BJ (cell line): ENCODE results near the gene MAP1LC3B. TPM values are rescaled to one million over a fixed set of nuclear protein-coding genes. Genes with fewer than 3 reads are reported as not detected.

ENCODE experiments used
- CTCF ChIA-PET: fragments of 350-600 bp; formaldehyde crosslinking; extraction: SDS; loops from one replicate; lab custom pipeline; 2021; ENCODE audit warnings: antibody characterized with exemption, inconsistent platforms; lab: Yijun Ruan, JAX
- POLR2A ChIA-PET: fragments of 300-600 bp; sonication (Branson Sonifier 250); formaldehyde crosslinking; extraction: SDS; loops from one replicate; lab custom pipeline; 2021; ENCODE audit warnings: antibody characterized with exemption; lab: Charles Lee
- DNase-seq: peaks from one replicate; pipeline ENCODE4 v3.0.0-alpha.2; 2011; ENCODE audit warnings: low read depth
- H3K27me3 ChIP-seq: 2 replicates; pipeline ENCODE4 v1.6.0; 2011; ENCODE audit warnings: low read length; ENCODE audit not compliant: control insufficient read depth, insufficient read depth
- H3K36me3 ChIP-seq: 2 replicates; pipeline ENCODE4 v1.5.1; 2011; ENCODE audit warnings: low read length; ENCODE audit not compliant: control insufficient read depth, insufficient read depth
- H3K4me3 ChIP-seq: 2 replicates; pipeline ENCODE4 v1.5.1; 2011; ENCODE audit warnings: low read depth, mild to moderate bottlenecking, control low read depth, low read length
- CTCF ChIP-seq: IDR thresholded peaks from 2 replicates; pipeline ENCODE4 v1.5.1; 2011; ENCODE audit warnings: low read depth, mild to moderate bottlenecking, control low read depth, inconsistent platforms, low read length, moderate library complexity; ENCODE audit not compliant: insufficient read depth
- polyA plus RNA-seq: library from polyadenylated mRNA; depleted of rRNA; stranded (reverse); fragments of >200 nt; gene quantifications from 2 replicates; pipeline ENCODE4 v1.2.3, GENCODE V29; 2011

MAP1LC3B gene
- polyA plus RNA-seq, 1 experiment, result 29.0 TPM

DNA sequence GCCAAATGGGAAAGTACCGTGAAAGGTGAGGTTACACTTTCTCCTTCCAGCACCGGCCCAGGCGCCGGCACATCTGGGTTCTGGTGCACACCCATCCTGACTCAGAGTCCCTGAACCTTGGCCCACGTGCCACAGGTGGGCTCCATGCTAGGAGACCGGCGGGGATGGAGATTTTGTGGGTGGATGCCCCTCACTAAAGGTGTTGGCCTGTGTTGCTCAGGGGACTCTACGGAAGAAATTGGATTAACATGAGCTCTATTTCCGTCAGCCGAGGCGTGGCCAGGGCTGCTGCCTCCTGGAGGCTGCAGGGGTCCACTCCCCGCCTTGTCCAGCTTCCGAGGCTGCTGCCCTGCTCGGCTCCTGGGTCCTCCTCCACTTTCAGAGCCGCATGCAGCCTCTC lies 39.3 kb upstream of the MAP1LC3B start:
- TF ChIP-seq CTCF, result no peak
- no peak for DNase-seq
- POLR2A ChIA-PET, result no interaction called here
- H3K27me3 ChIP-seq, result no peaks in the 10 kb centered on the region
- CTCF ChIA-PET, result no interaction called here
- no peak overlapping the region for H3K4me3 ChIP-seq
- peaks cover 12% of the 10 kb centered on the region for H3K36me3 ChIP-seq

GRCh38 chr16:87353613-87354012 lies 38.5 kb upstream of the MAP1LC3B start:
- CTCF ChIA-PET, result no interaction called here
- H3K27me3 ChIP-seq, result no peaks in the 10 kb centered on the region
- POLR2A ChIA-PET, result no interaction called here
- H3K4me3 ChIP-seq, result no peak overlapping the region
- peaks cover 11% of the 10 kb centered on the region for H3K36me3 ChIP-seq
- no peak for TF ChIP-seq CTCF
- DNase-seq, result no peak

- no peaks in the 10 kb centered on the region for H3K27me3 ChIP-seq
- H3K36me3 ChIP-seq, result peaks cover 22% of the 10 kb centered on the region
- no peak for DNase-seq
- no peak for TF ChIP-seq CTCF
- CTCF ChIA-PET, result interaction anchor here (1.0 to 1.1 kb wide), 2 partner anchors 11 to 33 kb away, joined by 3 read pairs; no protein-coding TSS in a partner anchor
- H3K4me3 ChIP-seq, result no peak overlapping the region
- POLR2A ChIA-PET, result no interaction called here
These were observed 35.7 kb upstream of the MAP1LC3B start for GRCh38 chr16:87356491-87356853.

GRCh38 chr16:87358250-87358649 lies 33.9 kb upstream of the MAP1LC3B start:
- no peaks in the 10 kb centered on the region for H3K27me3 ChIP-seq
- DNase-seq, result no peak
- ChIA-PET CTCF (no interaction called here), POLR2A (no interaction called here)
- TF ChIP-seq CTCF, result no peak
- H3K4me3 ChIP-seq, result no peak overlapping the region
- H3K36me3 ChIP-seq, result peaks cover 23% of the 10 kb centered on the region

DNA sequence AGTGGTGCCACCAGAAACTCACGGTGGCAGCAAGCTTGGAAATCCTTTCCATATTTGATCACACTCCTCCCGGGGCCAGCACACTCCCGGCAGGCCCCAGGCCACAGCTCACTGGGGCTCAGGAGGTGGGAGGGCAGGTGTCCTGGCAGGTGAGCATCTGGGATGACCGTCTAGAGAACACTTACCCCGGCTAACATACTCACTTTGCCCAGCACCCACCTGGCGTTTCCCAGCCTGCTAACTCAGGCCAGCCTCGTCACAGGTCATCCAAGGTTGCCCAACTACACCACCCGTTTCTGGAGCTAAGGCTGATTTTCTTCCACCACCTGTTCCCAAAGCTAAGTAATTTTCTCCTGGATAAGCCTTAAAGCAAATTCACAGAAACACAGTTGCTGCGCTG lies 33.4 kb upstream of the MAP1LC3B start:
- no peak for DNase-seq
- no peaks in the 10 kb centered on the region for H3K27me3 ChIP-seq
- POLR2A ChIA-PET, result no interaction called here
- no peak for TF ChIP-seq CTCF
- H3K36me3 ChIP-seq, result peaks cover 21% of the 10 kb centered on the region
- CTCF ChIA-PET, result interaction anchor here (0.6 kb wide), 1 partner anchor 297 kb away, joined by 3 read pairs; no protein-coding TSS in a partner anchor
- no peak overlapping the region for H3K4me3 ChIP-seq
